Caco-2 (cell line): Measurements from ENCODE around the gene CDK12. TPM values are rescaled to one million over a fixed set of nuclear protein-coding genes. Genes with fewer than 3 reads are reported as not detected.

ENCODE experiments used
- BruUV-seq: library from RNA; stranded (reverse); fragments of 400-500 nt; replicated peaks from 2 replicates; lab custom pipeline; 2021; lab: Mats Ljungman, UMichigan
- CTCF ChIA-PET: fragments of 300-600 bp; sonication (Branson Sonifier 250); formaldehyde crosslinking; loops from one replicate; lab custom pipeline; 2022; ENCODE audit warnings: antibody characterized with exemption; lab: Charles Lee
- POLR2A ChIA-PET: fragments of 300-600 bp; sonication (Branson Sonifier 250); formaldehyde crosslinking; loops from one replicate; lab custom pipeline; 2022; ENCODE audit warnings: antibody characterized with exemption; lab: Charles Lee
- DNase-seq, 2 experiments: peaks; one replicate each; pipeline versions ENCODE4 v3.0.0 to v3.0.0-alpha.2; 2020 to 2022
- H3K27me3 ChIP-seq: replicated peaks from 2 replicates; pipeline ENCODE4 v1.6.0; 2011; ENCODE audit warnings: low read length; ENCODE audit not compliant: control insufficient read depth, insufficient read depth
- H3K36me3 ChIP-seq: 2 replicates; pipeline ENCODE4 v1.5.1; 2011; ENCODE audit warnings: low read length; ENCODE audit not compliant: control insufficient read depth, insufficient read depth
- H3K4me1 ChIP-seq: fragments of 250-450 bp; sonication (Bioruptor Pico); 2 replicates; pipeline ENCODE4 v1.5.1; 2020; ENCODE audit warnings: mild to moderate bottlenecking
- H3K4me3 ChIP-seq: 2 replicates; pipeline ENCODE4 v1.5.1; 2011; ENCODE audit warnings: low read depth, mild to moderate bottlenecking, control low read depth, low read length
- H3K9me3 ChIP-seq: fragments of 250-450 bp; sonication (Bioruptor Pico); 2 replicates; pipeline ENCODE4 v1.5.1; 2020; ENCODE audit warnings: mild to moderate bottlenecking, moderate library complexity
- H3K27ac Mint-ChIP-seq: one replicate; pipeline ENCODE4 v1.8.0; 2022; ENCODE audit warnings: mixed read lengths; ENCODE audit not compliant: unreplicated experiment
- H3K27me3 Mint-ChIP-seq: one replicate; pipeline ENCODE4 v1.8.0; 2022; ENCODE audit warnings: mixed read lengths; ENCODE audit not compliant: insufficient read depth, unreplicated experiment
- H3K36me3 Mint-ChIP-seq: one replicate; pipeline ENCODE4 v1.8.0; 2022; ENCODE audit warnings: mild to moderate bottlenecking, mixed read lengths; ENCODE audit not compliant: insufficient read depth, unreplicated experiment
- H3K4me1 Mint-ChIP-seq: one replicate; pipeline ENCODE4 v1.8.0; 2022; ENCODE audit warnings: low read depth, mixed read lengths; ENCODE audit not compliant: unreplicated experiment
- H3K4me3 Mint-ChIP-seq: one replicate; pipeline ENCODE4 v1.8.0; 2022; ENCODE audit warnings: mild to moderate bottlenecking, moderate library complexity, mixed read lengths; ENCODE audit not compliant: unreplicated experiment
- H3K9me3 Mint-ChIP-seq: one replicate; pipeline ENCODE4 v1.8.0; 2022; ENCODE audit warnings: mixed read lengths; ENCODE audit not compliant: unreplicated experiment
- CTCF ChIP-seq, 2 experiments: fragments of 200-600 bp in 1 of 2; IDR thresholded peaks; 1 replicate in 1 of 2; 2 replicates in 1 of 2; pipeline versions ENCODE4 v1.5.1 to v1.8.0; 2011 to 2022; ENCODE audit warnings: antibody characterized with exemption in 1 of 2, control low read depth in 1 of 2, inconsistent platforms in 1 of 2, low read depth in 1 of 2, low read length in 1 of 2, mild to moderate bottlenecking in 1 of 2, moderate library complexity in 1 of 2; ENCODE audit not compliant: insufficient read depth in 1 of 2, severe bottlenecking in 1 of 2, unreplicated experiment in 1 of 2
- intact Hi-C: fragments of 100-400 bp; cut with micrococcal nuclease; formaldehyde crosslinking; loops from one replicate; pipeline ENCODE4 v1.10.0; 2022; ENCODE audit not compliant: unreplicated experiment
- total RNA-seq: library from RNA; stranded (reverse); gene quantifications from 2 replicates; pipeline ENCODE4 v1.2.3, GENCODE V29; 2022

CDK12 gene
- total RNA-seq, 1 experiment from 2014 or later = 85.5 TPM

DNA sequence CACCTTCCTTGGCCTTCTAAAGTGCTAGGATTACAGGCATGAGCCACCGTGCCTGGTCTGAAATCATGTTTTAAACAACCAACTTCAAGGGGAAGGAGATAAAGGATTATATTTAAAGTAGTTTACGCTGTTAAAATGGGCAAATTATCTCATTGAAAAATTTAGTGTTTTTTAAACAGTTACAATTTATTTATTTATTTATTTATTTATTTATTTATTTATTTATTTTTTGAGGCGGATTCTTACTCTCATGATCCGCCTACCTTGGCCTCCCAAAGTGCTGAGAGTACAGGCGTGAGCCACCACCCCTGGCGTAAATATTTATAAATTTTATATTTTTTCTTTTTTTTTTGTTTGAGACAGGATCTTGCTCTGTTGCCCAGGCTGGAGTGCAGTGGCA lies 22.2 kb downstream of the CDK12 start:
- H3K9me3 Mint-ChIP-seq = no peaks in the 10 kb centered on the region
- H3K4me3 Mint-ChIP-seq = no peak overlapping the region
- H3K36me3 Mint-ChIP-seq = peaks cover 93% of the 10 kb centered on the region
- no peaks in the 10 kb centered on the region for H3K9me3 ChIP-seq
- H3K27me3 ChIP-seq = no peaks in the 10 kb centered on the region
- H3K36me3 ChIP-seq = no peaks in the 10 kb centered on the region; the same call in 1 of the 2 replicates
- no peak for TF ChIP-seq CTCF (IDR thresholded peaks at IDR 0.05; ENCODE audit: insufficient read depth in 1 of 2, low read depth in 1 of 2, low read length in 1 of 2, severe bottlenecking in 1 of 2, unreplicated experiment in 1 of 2)
- H3K27ac Mint-ChIP-seq = no peak overlapping the region
- H3K4me1 ChIP-seq = peaks cover 8% of the 10 kb centered on the region; the same call in 1 of the 2 replicates
- no TSS peak for BruUV-seq
- intact Hi-C loops = no loop called here
- POLR2A ChIA-PET = no interaction called here
- no peak overlapping the region for H3K4me3 ChIP-seq
- H3K4me1 Mint-ChIP-seq = no peaks in the 10 kb centered on the region
- CTCF ChIA-PET = interaction anchor here (0.7 kb wide), 1 partner anchor 330 kb away, joined by 4 read pairs; no protein-coding TSS in a partner anchor
- no peaks in the 10 kb centered on the region for H3K27me3 Mint-ChIP-seq
- DNase-seq = no peak

- BruUV-seq = no TSS peak
- no peaks in the 10 kb centered on the region; the same call in 1 of the 2 replicates for H3K36me3 ChIP-seq
- CTCF ChIA-PET = no interaction called here
These were observed 22.9 kb downstream of the CDK12 start for GRCh38 chr17:39484178-39484577.

GRCh38 chr17:39485555-39485954 lies 24.3 kb downstream of the CDK12 start:
- H3K4me1 Mint-ChIP-seq = no peaks in the 10 kb centered on the region
- intact Hi-C loops = no loop called here
- peak overlapping the region; percentile 25 for H3K27ac Mint-ChIP-seq
- POLR2A ChIA-PET = interaction anchor here (0.6 to 1.5 kb wide), 3 partner anchors 13 to 35 kb away, joined by 3 to 7 read pairs (median 3); partner anchors contain the start of gene CDK12
- H3K4me3 Mint-ChIP-seq = no peak overlapping the region
- Histone ChIP-seq H3K36me3 (peaks cover 1% of the 10 kb centered on the region; the same call in 1 of the 2 replicates), H3K4me3 (no peak overlapping the region), H3K27me3 (no peaks in the 10 kb centered on the region), H3K9me3 (no peaks in the 10 kb centered on the region), H3K4me1 (peaks cover 8% of the 10 kb centered on the region; the same call in 1 of the 2 replicates)
- no peak for TF ChIP-seq CTCF (IDR thresholded peaks at IDR 0.05; ENCODE audit: insufficient read depth in 1 of 2, low read depth in 1 of 2, low read length in 1 of 2, severe bottlenecking in 1 of 2, unreplicated experiment in 1 of 2)
- DNase-seq = peak; percentile 64 to 73
- CTCF ChIA-PET = interaction anchor here (0.6 to 0.9 kb wide), 5 partner anchors 24 to 594 kb away, joined by 3 to 6 read pairs (median 4); no protein-coding TSS in a partner anchor
- no peaks in the 10 kb centered on the region for H3K27me3 Mint-ChIP-seq
- H3K9me3 Mint-ChIP-seq = no peaks in the 10 kb centered on the region
- H3K36me3 Mint-ChIP-seq = peaks cover 89% of the 10 kb centered on the region
- no TSS peak for BruUV-seq

More at GRCh38 chr17:39484178-39484577, 22.9 kb downstream of the CDK12 start:
- no peaks in the 10 kb centered on the region for H3K9me3 Mint-ChIP-seq
- H3K4me1 Mint-ChIP-seq = no peaks in the 10 kb centered on the region
- H3K27me3 Mint-ChIP-seq = no peaks in the 10 kb centered on the region
- H3K4me3 Mint-ChIP-seq = no peak overlapping the region
- no peak overlapping the region for H3K27ac Mint-ChIP-seq
- TF ChIP-seq CTCF (IDR thresholded peaks at IDR 0.05; ENCODE audit: insufficient read depth in 1 of 2, low read depth in 1 of 2, low read length in 1 of 2, severe bottlenecking in 1 of 2, unreplicated experiment in 1 of 2) = no peak
- Histone ChIP-seq H3K9me3 (no peaks in the 10 kb centered on the region), H3K4me3 (no peak overlapping the region), H3K4me1 (peaks cover 8% of the 10 kb centered on the region; the same call in 1 of the 2 replicates), H3K27me3 (no peaks in the 10 kb centered on the region)
- POLR2A ChIA-PET = no interaction called here
- DNase-seq = no peak
- H3K36me3 Mint-ChIP-seq = peaks cover 93% of the 10 kb centered on the region
- intact Hi-C loops = no loop called here
